HG03039 (cell line): ENCODE measurements around the gene CHST6.
A peak's percentile ranks its signal among the peaks of the same experiment; 100 is the strongest.
"Not testable (repeated sequence)": the region's sequence is repeated elsewhere in the genome, so short reads cannot be mapped to it uniquely, and the experiment has no call there.

Experiments
- ATAC-seq: cut with Tn5 transposase; IDR thresholded peaks from one replicate; pipeline ENCODE4 v1.9.1; 2021; ENCODE audit warnings: mild to moderate bottlenecking, moderate library complexity; ENCODE audit not compliant: unreplicated experiment

Gene CHST6

GRCh38 chr16:75503801-75504200, 8.6 kb upstream of the CHST6 start:
- no peak for ATAC-seq

GRCh38 chr16:75502916-75503605, 7.8 kb upstream of the CHST6 start:
- no peak for ATAC-seq

GRCh38 chr16:75501820-75502219, 6.6 kb upstream of the CHST6 start:
- not testable (repeated sequence) for ATAC-seq

GRCh38 chr16:75501359-75501758, 6.1 kb upstream of the CHST6 start:
- no peak for ATAC-seq

GRCh38 chr16:75498605-75499322, 3.5 kb upstream of the CHST6 start:
- not testable (repeated sequence) for ATAC-seq

GRCh38 chr16:75497558-75497957, 2.3 kb upstream of the CHST6 start:
- no peak for ATAC-seq

- ATAC-seq = no peak
Measured at GRCh38 chr16:75494661-75495075, 573 bp downstream of the CHST6 start.

- ATAC-seq = no peak
Measured at GRCh38 chr16:75494184-75494583, 1.1 kb downstream of the CHST6 start.

- no peak for ATAC-seq
Measured at GRCh38 chr16:75491876-75492275, 3.4 kb downstream of the CHST6 start.

GRCh38 chr16:75488322-75488721, 6.9 kb downstream of the CHST6 start:
- no peak for ATAC-seq

GRCh38 chr16:75486676-75487313, 8.4 kb downstream of the CHST6 start:
- peak; percentile 70 for ATAC-seq

- ATAC-seq = no peak
Measured at GRCh38 chr16:75486014-75486675, 9.1 kb downstream of the CHST6 start.

GRCh38 chr16:75485230-75486013, 9.8 kb downstream of the CHST6 start:
- peak; percentile 40 for ATAC-seq

- ATAC-seq = no peak
Measured at GRCh38 chr16:75483222-75483621, 12.0 kb downstream of the CHST6 start.

GRCh38 chr16:75482434-75483205, 12.6 kb downstream of the CHST6 start:
- no peak for ATAC-seq

GRCh38 chr16:75481475-75481874, 13.8 kb downstream of the CHST6 start:
- no peak for ATAC-seq

- no peak for ATAC-seq
Measured at GRCh38 chr16:75479421-75479990, 15.7 kb downstream of the CHST6 start.

GRCh38 chr16:75478480-75479345, 16.5 kb downstream of the CHST6 start:
- no peak for ATAC-seq
